ENCODE results near the gene MTUS2. TPM values are rescaled to one million over a fixed set of nuclear protein-coding genes. Genes with fewer than 3 reads are reported as not detected.

MTUS2 gene
- total and polyA plus RNA-seq, 10 of the 15 experiments (the other 5 are each of a cell fraction or from before 2014, with no cell fraction given) = under 0.01 to 0.05 (median 0.02) TPM; not detected in 6

- intact Hi-C loops (cut with micrococcal nuclease; ENCODE audit: unreplicated experiment) = no loop called here
- no peaks in the 10 kb centered on the region for H3K27me3 ChIP-seq (replicated peaks in 1 of 2; ENCODE audit: control insufficient read depth in 2 of 2, insufficient read depth in 2 of 2, low read length in 1 of 2)
- no peak overlapping the region for H3K27ac ChIP-seq (ENCODE audit: control insufficient read depth, insufficient read depth)
- TF ChIP-seq MYC (IDR thresholded peaks at IDR 0.05; ENCODE audit: insufficient read depth, insufficient read length, insufficient replicate concordance, low read length, severe bottlenecking) = no peak
- TF ChIP-seq, protein P1, sequence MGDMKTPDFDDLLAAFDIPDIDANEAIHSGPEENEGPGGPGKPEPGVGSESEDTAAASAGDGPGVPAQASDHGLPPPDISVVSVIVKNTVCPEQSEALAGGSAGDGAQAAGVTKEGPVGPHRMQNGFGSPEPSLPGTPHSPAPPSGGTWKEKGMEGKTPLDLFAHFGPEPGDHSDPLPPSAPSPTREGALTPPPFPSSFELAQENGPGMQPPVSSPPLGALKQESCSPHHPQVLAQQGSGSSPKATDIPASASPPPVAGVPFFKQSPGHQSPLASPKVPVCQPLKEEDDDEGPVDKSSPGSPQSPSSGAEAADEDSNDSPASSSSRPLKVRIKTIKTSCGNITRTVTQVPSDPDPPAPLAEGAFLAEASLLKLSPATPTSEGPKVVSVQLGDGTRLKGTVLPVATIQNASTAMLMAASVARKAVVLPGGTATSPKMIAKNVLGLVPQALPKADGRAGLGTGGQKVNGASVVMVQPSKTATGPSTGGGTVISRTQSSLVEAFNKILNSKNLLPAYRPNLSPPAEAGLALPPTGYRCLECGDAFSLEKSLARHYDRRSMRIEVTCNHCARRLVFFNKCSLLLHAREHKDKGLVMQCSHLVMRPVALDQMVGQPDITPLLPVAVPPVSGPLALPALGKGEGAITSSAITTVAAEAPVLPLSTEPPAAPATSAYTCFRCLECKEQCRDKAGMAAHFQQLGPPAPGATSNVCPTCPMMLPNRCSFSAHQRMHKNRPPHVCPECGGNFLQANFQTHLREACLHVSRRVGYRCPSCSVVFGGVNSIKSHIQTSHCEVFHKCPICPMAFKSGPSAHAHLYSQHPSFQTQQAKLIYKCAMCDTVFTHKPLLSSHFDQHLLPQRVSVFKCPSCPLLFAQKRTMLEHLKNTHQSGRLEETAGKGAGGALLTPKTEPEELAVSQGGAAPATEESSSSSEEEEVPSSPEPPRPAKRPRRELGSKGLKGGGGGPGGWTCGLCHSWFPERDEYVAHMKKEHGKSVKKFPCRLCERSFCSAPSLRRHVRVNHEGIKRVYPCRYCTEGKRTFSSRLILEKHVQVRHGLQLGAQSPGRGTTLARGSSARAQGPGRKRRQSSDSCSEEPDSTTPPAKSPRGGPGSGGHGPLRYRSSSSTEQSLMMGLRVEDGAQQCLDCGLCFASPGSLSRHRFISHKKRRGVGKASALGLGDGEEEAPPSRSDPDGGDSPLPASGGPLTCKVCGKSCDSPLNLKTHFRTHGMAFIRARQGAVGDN (IDR thresholded peaks at IDR 0.05) = no peak
- no peak for TF ChIP-seq BACH1 (IDR thresholded peaks at IDR 0.05; ENCODE audit: borderline replicate concordance)
- no peak for TF ChIP-seq USF2 (IDR thresholded peaks at IDR 0.05; ENCODE audit: borderline replicate concordance, low read depth, low read length)
- no peak for TF ChIP-seq POLR2AphosphoS5 (IDR thresholded peaks at IDR 0.05; ENCODE audit: low read length)
- TF ChIP-seq JUNB (IDR thresholded peaks at IDR 0.05) = no peak
- no peak for TF ChIP-seq TCF7 (IDR thresholded peaks at IDR 0.05; ENCODE audit: borderline replicate concordance)
- no peak for TF ChIP-seq SIN3A (IDR thresholded peaks at IDR 0.05; ENCODE audit: low read depth, low read length)
- TF ChIP-seq CTCF (IDR thresholded peaks at IDR 0.05 in 2 of 3, conservative IDR thresholded peaks at IDR 0.05 in 1 of 3; ENCODE audit: control insufficient read depth in 2 of 3, extremely low read depth in 1 of 3, insufficient read depth in 1 of 3, low read depth in 3 of 3, low read length in 3 of 3) = no peak
- no peak for TF ChIP-seq NR2F1 (conservative IDR thresholded peaks at IDR 0.05)
- no peak for TF ChIP-seq SREBF2 (IDR thresholded peaks at IDR 0.05; ENCODE audit: low read length)
- TF ChIP-seq HSF1 (IDR thresholded peaks at IDR 0.05; ENCODE audit: low read depth, low read length) = no peak
- TF ChIP-seq TBL1XR1 (IDR thresholded peaks at IDR 0.05; ENCODE audit: low read depth, low read length) = no peak
- no peak for TF ChIP-seq IRF3 (IDR thresholded peaks at IDR 0.05)
- H2AFZ ChIP-seq (ENCODE audit: control insufficient read depth, low read depth, low read length) = no peak overlapping the region
- ATAC-seq (no peak), DNase-seq (ENCODE audit: low read depth, low spot score) (no peak), FAIRE-seq (no peak)
- H3K4me1 ChIP-seq (ENCODE audit: control insufficient read depth, insufficient read depth, low read length) = no peaks in the 10 kb centered on the region
- POLR2A ChIA-PET = no interaction called here
- H3K9ac ChIP-seq (ENCODE audit: control insufficient read depth, insufficient read depth, low read length) = no peak overlapping the region
- CTCF ChIA-PET = no interaction called here
- no peaks in the 10 kb centered on the region for H3K36me3 ChIP-seq (ENCODE audit: control insufficient read depth in 2 of 2, insufficient read depth in 2 of 2, low read length in 1 of 2)
- no TSS peak for BruUV-seq (replicated peaks)
- H3K4me3 ChIP-seq = no peak overlapping the region
- H3K4me2 ChIP-seq (ENCODE audit: control insufficient read depth, insufficient read depth) = no peak overlapping the region
- 43% methylated on average over 6 of the region's 6 CpGs for WGBS (ENCODE audit: insufficient coverage, insufficient replicate concordance, low lambda C conversion rate, missing lambda C conversion rate)
- no peaks in the 10 kb centered on the region for H4K20me1 ChIP-seq (ENCODE audit: control insufficient read depth, insufficient read depth)
- RAD21 ChIA-PET (ENCODE audit: unreplicated experiment) = no interaction called here
- SMC1A ChIA-PET (ENCODE audit: uncharacterized antibody, unreplicated experiment) = no interaction called here
- H3K79me2 ChIP-seq (ENCODE audit: control insufficient read depth, insufficient read depth, low read length) = no peaks in the 10 kb centered on the region
- in situ Hi-C loops (cut with MboI) = no loop called here
- no peaks in the 10 kb centered on the region for H3K9me3 ChIP-seq (replicated peaks; ENCODE audit: control insufficient read depth, insufficient read depth, low read length)
These were observed 36.1 kb downstream of the MTUS2 start for GRCh38 chr13:28856287-28856686.
